ENCODE measurements around the gene WDR47.
"Not testable (repeated sequence)": the region's sequence is repeated elsewhere in the genome, so short reads cannot be mapped to it uniquely, and the experiment has no call there.

GRCh38 chr1:108996622-108997021, 45.3 kb downstream of the WDR47 start:
- TF ChIP-seq EZH2 (IDR thresholded peaks at IDR 0.05) = not testable (repeated sequence)
- TF ChIP-seq, protein P1, sequence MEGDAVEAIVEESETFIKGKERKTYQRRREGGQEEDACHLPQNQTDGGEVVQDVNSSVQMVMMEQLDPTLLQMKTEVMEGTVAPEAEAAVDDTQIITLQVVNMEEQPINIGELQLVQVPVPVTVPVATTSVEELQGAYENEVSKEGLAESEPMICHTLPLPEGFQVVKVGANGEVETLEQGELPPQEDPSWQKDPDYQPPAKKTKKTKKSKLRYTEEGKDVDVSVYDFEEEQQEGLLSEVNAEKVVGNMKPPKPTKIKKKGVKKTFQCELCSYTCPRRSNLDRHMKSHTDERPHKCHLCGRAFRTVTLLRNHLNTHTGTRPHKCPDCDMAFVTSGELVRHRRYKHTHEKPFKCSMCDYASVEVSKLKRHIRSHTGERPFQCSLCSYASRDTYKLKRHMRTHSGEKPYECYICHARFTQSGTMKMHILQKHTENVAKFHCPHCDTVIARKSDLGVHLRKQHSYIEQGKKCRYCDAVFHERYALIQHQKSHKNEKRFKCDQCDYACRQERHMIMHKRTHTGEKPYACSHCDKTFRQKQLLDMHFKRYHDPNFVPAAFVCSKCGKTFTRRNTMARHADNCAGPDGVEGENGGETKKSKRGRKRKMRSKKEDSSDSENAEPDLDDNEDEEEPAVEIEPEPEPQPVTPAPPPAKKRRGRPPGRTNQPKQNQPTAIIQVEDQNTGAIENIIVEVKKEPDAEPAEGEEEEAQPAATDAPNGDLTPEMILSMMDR (IDR thresholded peaks at IDR 0.05) = not testable (repeated sequence)

Data from neural progenitor cell (in vitro differentiated cells).